Loucy (cell line): ENCODE results near the gene LRRD1.

ENCODE experiments used
- H2AFZ ChIP-seq: fragments of 200-600 bp; sonication (generic); 2 replicates; pipeline ENCODE4 v1.6.0; 2016; ENCODE audit warnings: antibody characterized with exemption, mild to moderate bottlenecking, low read length, moderate library complexity
- H3F3A ChIP-seq: fragments of 200-600 bp; 2 replicates; pipeline ENCODE4 v1.6.0; 2016; ENCODE audit warnings: antibody characterized with exemption, low read depth, mild to moderate bottlenecking
- H3K27me3 ChIP-seq: fragments of 200-600 bp; sonication (generic); 2 replicates; pipeline ENCODE4 v1.6.1; 2014; ENCODE audit warnings: low read length, mild to moderate bottlenecking; ENCODE audit not compliant: insufficient read depth, poor library complexity, severe bottlenecking
- H3K36me3 ChIP-seq: fragments of 200-600 bp; sonication (generic); 2 replicates; pipeline ENCODE4 v1.6.1; 2016; ENCODE audit warnings: low read length; ENCODE audit not compliant: insufficient read depth
- H3K4me1 ChIP-seq: fragments of 200-600 bp; sonication (generic); 2 replicates; pipeline ENCODE4 v1.5.1; 2014; ENCODE audit warnings: low read length, mild to moderate bottlenecking; ENCODE audit not compliant: insufficient read depth, poor library complexity, severe bottlenecking
- H3K4me2 ChIP-seq: fragments of 200-600 bp; sonication (generic); 2 replicates; pipeline ENCODE4 v1.6.0; 2014; ENCODE audit warnings: antibody characterized with exemption, low read length, low read depth, mild to moderate bottlenecking; ENCODE audit not compliant: poor library complexity, severe bottlenecking
- H3K4me3 ChIP-seq: fragments of 200-600 bp; sonication (generic); 2 replicates; pipeline ENCODE4 v1.5.1; 2014; ENCODE audit warnings: low read length, mild to moderate bottlenecking, mixed read lengths; ENCODE audit not compliant: poor library complexity, severe bottlenecking
- H3K79me2 ChIP-seq: fragments of 200-600 bp; sonication (generic); 2 replicates; pipeline ENCODE4 v1.6.1; 2014; ENCODE audit warnings: low read length; ENCODE audit not compliant: insufficient read depth
- H3K9ac ChIP-seq: fragments of 200-600 bp; sonication (generic); 2 replicates; pipeline ENCODE4 v1.6.0; 2014; ENCODE audit warnings: mild to moderate bottlenecking, low read depth, low read length, moderate library complexity; ENCODE audit not compliant: poor library complexity, severe bottlenecking
- H3K9me2 ChIP-seq: fragments of 200-600 bp; sonication (generic); replicated peaks from 2 replicates; pipeline ENCODE4 v1.6.1; 2016; ENCODE audit warnings: low read depth, low read length, mixed read lengths
- H3K9me3 ChIP-seq: fragments of 200-600 bp; sonication (generic); 2 replicates; pipeline ENCODE4 v1.6.1; 2014; ENCODE audit warnings: mild to moderate bottlenecking, antibody characterized with exemption, low read length, low read depth; ENCODE audit not compliant: insufficient read depth
- H4K20me1 ChIP-seq: fragments of 200-600 bp; sonication (generic); 2 replicates; pipeline ENCODE4 v1.6.0; 2014; ENCODE audit warnings: antibody characterized with exemption, low read length, mild to moderate bottlenecking; ENCODE audit not compliant: insufficient read depth, poor library complexity, severe bottlenecking
- CTCF ChIP-seq: fragments of 200-600 bp; sonication (generic); conservative IDR thresholded peaks from 2 replicates; pipeline ENCODE4 v1.5.1; 2014; ENCODE audit warnings: mild to moderate bottlenecking, antibody characterized with exemption, low read length
- EZH2phosphoT487 ChIP-seq: fragments of 200-600 bp; IDR thresholded peaks from 2 replicates; pipeline ENCODE4 v1.6.1; 2018; ENCODE audit warnings: antibody characterized with exemption, mild to moderate bottlenecking, moderate library complexity, borderline replicate concordance

Gene LRRD1

GRCh38 chr7:92131093-92131492, 47.8 kb downstream of the LRRD1 start:
- Histone ChIP-seq H3K9me3 (no peaks in the 10 kb centered on the region), H3K27me3 (no peaks in the 10 kb centered on the region), H3K4me3 (peak overlapping the region; percentile 84), H3K4me1 (peaks cover 75% of the 10 kb centered on the region), H2AFZ (no peak overlapping the region), H3K9ac (peak overlapping the region; percentile 91), H3K79me2 (peaks cover 92% of the 10 kb centered on the region), H4K20me1 (peaks cover 72% of the 10 kb centered on the region), H3K9me2 (no peaks in the 10 kb centered on the region), H3F3A (no peaks in the 10 kb centered on the region), H3K4me2 (peak overlapping the region; percentile 99), H3K36me3 (peaks cover 52% of the 10 kb centered on the region)
- TF ChIP-seq EZH2phosphoT487: no peak
- TF ChIP-seq CTCF: no peak

- H3K27me3 ChIP-seq: no peaks in the 10 kb centered on the region
- H2AFZ ChIP-seq: no peak overlapping the region
- H4K20me1 ChIP-seq: peaks cover 91% of the 10 kb centered on the region
- H3K4me2 ChIP-seq: peak overlapping the region; percentile 55
- H3K9me3 ChIP-seq: peaks cover 11% of the 10 kb centered on the region
- peaks cover 90% of the 10 kb centered on the region for H3K36me3 ChIP-seq
- H3K79me2 ChIP-seq: peaks cover 98% of the 10 kb centered on the region
- peaks cover 51% of the 10 kb centered on the region for H3K4me1 ChIP-seq
- H3K4me3 ChIP-seq: peak overlapping the region; percentile 44
- H3F3A ChIP-seq: 0 out of 2 replicates have a peak, but pooled peaks cover 2% of the 10 kb centered on the region
- H3K9me2 ChIP-seq: no peaks in the 10 kb centered on the region
- H3K9ac ChIP-seq: no peak overlapping the region
- TF ChIP-seq CTCF: no peak
- no peak for TF ChIP-seq EZH2phosphoT487
These were observed 57.3 kb downstream of the LRRD1 start for GRCh38 chr7:92121681-92122080.

- H4K20me1 ChIP-seq: peaks cover 91% of the 10 kb centered on the region
- 0 out of 2 replicates have a peak, but pooled peaks cover 2% of the 10 kb centered on the region for H3F3A ChIP-seq
- peak overlapping the region; percentile 55 for H3K4me2 ChIP-seq
- TF ChIP-seq CTCF (no peak), EZH2phosphoT487 (no peak)
- H3K27me3 ChIP-seq: no peaks in the 10 kb centered on the region
- H3K4me3 ChIP-seq: peak overlapping the region; percentile 22
- H3K9me2 ChIP-seq: no peaks in the 10 kb centered on the region
- H3K4me1 ChIP-seq: peaks cover 37% of the 10 kb centered on the region
- H3K36me3 ChIP-seq: peaks cover 91% of the 10 kb centered on the region
- H3K9ac ChIP-seq: no peak overlapping the region
- peaks cover 11% of the 10 kb centered on the region for H3K9me3 ChIP-seq
- peaks cover 98% of the 10 kb centered on the region for H3K79me2 ChIP-seq
- no peak overlapping the region for H2AFZ ChIP-seq
These were observed 59.7 kb downstream of the LRRD1 start for GRCh38 chr7:92119213-92119759.
